HepG2 (cell line): ENCODE results near the gene RFFL. TPM values are rescaled to one million over a fixed set of nuclear protein-coding genes. Genes with fewer than 3 reads are reported as not detected.
A peak's percentile ranks its signal among the peaks of the same experiment; 100 is the strongest.

Source experiments
- AGO1 ChIP-seq: fragments of 200-400 bp; formaldehyde crosslinking; IDR thresholded peaks from 2 replicates; pipeline ENCODE4 v1.6.1; 2017; ENCODE audit warnings: mild to moderate bottlenecking, low read depth, low read length, moderate library complexity; ENCODE audit not compliant: poor library complexity, severe bottlenecking
- AGO2 ChIP-seq: fragments of 200-400 bp; formaldehyde crosslinking; optimal IDR thresholded peaks from 2 replicates; pipeline ENCODE3; 2017; ENCODE audit warnings: mild to moderate bottlenecking, low read depth, low read length, moderate library complexity
- AKAP8 ChIP-seq: sonication (generic); formaldehyde crosslinking; IDR thresholded peaks from 2 replicates; pipeline ENCODE4 v1.5.1; 2020; ENCODE audit warnings: mild to moderate bottlenecking, missing genetic modification reagents
- ATF7 ChIP-seq, 2 experiments: fragments of 450-650 bp in 1 of 2; sonication (generic) in 1 of 2; formaldehyde crosslinking in 1 of 2; IDR thresholded peaks; 2 replicates each; pipeline versions ENCODE4 v1.4.0 to v1.6.1; 2016 to 2020; ENCODE audit warnings: antibody characterized with exemption in 1 of 2, mild to moderate bottlenecking in 1 of 2, missing genetic modification reagents in 1 of 2
- CCAR2 ChIP-seq: fragments of 200-400 bp; formaldehyde crosslinking; optimal IDR thresholded peaks from 2 replicates; pipeline ENCODE3; 2018; ENCODE audit warnings: low read depth, mild to moderate bottlenecking, low read length, moderate library complexity
- FOXA3 ChIP-seq: IDR thresholded peaks from 2 replicates; pipeline ENCODE4 v1.6.1; 2016; ENCODE audit warnings: missing genetic modification reagents, missing compliant biosample characterization
- FOXO1 ChIP-seq: sonication (generic); formaldehyde crosslinking; IDR thresholded peaks from 2 replicates; pipeline ENCODE4 v1.4.0; 2020; ENCODE audit warnings: missing genetic modification reagents
- HMG20A ChIP-seq: IDR thresholded peaks from 2 replicates; pipeline ENCODE4 v1.6.1; 2016; ENCODE audit warnings: borderline replicate concordance
- HOXD1 ChIP-seq: sonication (generic); formaldehyde crosslinking; IDR thresholded peaks from 2 replicates; pipeline ENCODE4 v1.5.0; 2020; ENCODE audit warnings: missing genetic modification reagents
- IKZF1 ChIP-seq: fragments of 450-650 bp; IDR thresholded peaks from 2 replicates; pipeline ENCODE4 v1.7.1; 2016
- KLF12 ChIP-seq: sonication (generic); formaldehyde crosslinking; IDR thresholded peaks from 2 replicates; pipeline ENCODE4 v1.4.0; 2020; ENCODE audit warnings: missing genetic modification reagents, borderline replicate concordance
- MIXL1 ChIP-seq: IDR thresholded peaks from 2 replicates; pipeline ENCODE4 v1.6.1; 2016
- RBAK ChIP-seq: sonication (generic); formaldehyde crosslinking; IDR thresholded peaks from 2 replicates; pipeline ENCODE4 v1.5.1; 2020; ENCODE audit warnings: mild to moderate bottlenecking, missing genetic modification reagents
- SP5 ChIP-seq: IDR thresholded peaks from 2 replicates; pipeline ENCODE4 v1.6.1; 2016; ENCODE audit warnings: low read depth, borderline replicate concordance
- ZBTB7A ChIP-seq: sonication (generic); formaldehyde crosslinking; IDR thresholded peaks from 2 replicates; pipeline ENCODE4 v1.8.0; 2022; ENCODE audit warnings: mild to moderate bottlenecking, missing genetic modification reagents
- ZIK1 ChIP-seq: sonication (generic); formaldehyde crosslinking; IDR thresholded peaks from 2 replicates; pipeline ENCODE4 v1.5.0; 2020; ENCODE audit warnings: mild to moderate bottlenecking, low read depth, missing genetic modification reagents, borderline replicate concordance
- ZNF20 ChIP-seq: sonication (generic); formaldehyde crosslinking; IDR thresholded peaks from 2 replicates; pipeline ENCODE4 v1.4.0; 2020; ENCODE audit warnings: mild to moderate bottlenecking, moderate library complexity, missing genetic modification reagents
- ZNF30 ChIP-seq: sonication (generic); formaldehyde crosslinking; IDR thresholded peaks from 2 replicates; pipeline ENCODE4 v1.5.0; 2020; ENCODE audit warnings: mild to moderate bottlenecking, missing genetic modification reagents
- ZNF34 ChIP-seq: sonication (generic); formaldehyde crosslinking; IDR thresholded peaks from 2 replicates; pipeline ENCODE4 v1.4.0; 2020; ENCODE audit warnings: mild to moderate bottlenecking, missing genetic modification reagents, borderline replicate concordance
- ZNF678 ChIP-seq: sonication (generic); formaldehyde crosslinking; IDR thresholded peaks from 2 replicates; pipeline ENCODE4 v1.4.0; 2020; ENCODE audit warnings: mild to moderate bottlenecking, missing genetic modification reagents
- ZNF788 ChIP-seq: sonication (generic); formaldehyde crosslinking; IDR thresholded peaks from 2 replicates; pipeline ENCODE4 v1.5.0; 2020; ENCODE audit warnings: mild to moderate bottlenecking, missing genetic modification reagents, borderline replicate concordance
- ZNF816 ChIP-seq: sonication (generic); formaldehyde crosslinking; IDR thresholded peaks from 2 replicates; pipeline ENCODE4 v1.8.0; 2022; ENCODE audit warnings: missing genetic modification reagents, mild to moderate bottlenecking, borderline replicate concordance
- polyA plus RNA-seq, 8 experiments: library from polyadenylated mRNA; depleted of rRNA in 3 of 8; stranded (reverse) in 7 of 8; unstranded in 1 of 8; fragments of >200 nt; fragmentation: Illumina TruSeq in 4 of 8; extraction: Trizol in 4 of 8; gene quantifications; 2 replicates each; pipeline versions ENCODE4 v1.2.1 to v1.2.3, GENCODE V29; 2011 to 2016; ENCODE audit warnings: low read depth in 4 of 8, missing spikeins in 1 of 8, mixed read lengths in 1 of 8; ENCODE audit not compliant: insufficient read depth in 1 of 8
- total RNA-seq, 5 experiments: library from RNA; depleted of rRNA; stranded (reverse); fragments of >200 nt; fragmentation: Illumina TruSeq; extraction: Trizol; gene quantifications; 2 replicates each; pipeline ENCODE4 v1.2.3, GENCODE V29; 2016; ENCODE audit warnings: low read depth in 1 of 5
- TF ChIP-seq, protein P1 (sequence below): sonication (generic); formaldehyde crosslinking; IDR thresholded peaks from 2 replicates; pipeline ENCODE4 v1.4.0; 2020; ENCODE audit warnings: mild to moderate bottlenecking, missing genetic modification reagents
- TF ChIP-seq, protein P2 (sequence below): sonication (generic); formaldehyde crosslinking; IDR thresholded peaks from 2 replicates; pipeline ENCODE4 v1.5.0; 2020; ENCODE audit warnings: mild to moderate bottlenecking, missing genetic modification reagents, borderline replicate concordance
- TF ChIP-seq, protein P3 (sequence below): IDR thresholded peaks from 2 replicates; pipeline ENCODE4 v1.6.1; 2016; ENCODE audit warnings: missing compliant biosample characterization, missing genetic modification reagents, borderline replicate concordance
- TF ChIP-seq, protein P4 (sequence below): sonication (generic); formaldehyde crosslinking; IDR thresholded peaks from 2 replicates; pipeline ENCODE4 v1.4.0; 2020; ENCODE audit warnings: mild to moderate bottlenecking, missing genetic modification reagents

The RFFL gene
- total and polyA plus RNA-seq, 2 of the 13 experiments (the other 11 are each of a cell fraction or from before 2014, with no cell fraction given): 24.3 to 48.6 TPM

DNA sequence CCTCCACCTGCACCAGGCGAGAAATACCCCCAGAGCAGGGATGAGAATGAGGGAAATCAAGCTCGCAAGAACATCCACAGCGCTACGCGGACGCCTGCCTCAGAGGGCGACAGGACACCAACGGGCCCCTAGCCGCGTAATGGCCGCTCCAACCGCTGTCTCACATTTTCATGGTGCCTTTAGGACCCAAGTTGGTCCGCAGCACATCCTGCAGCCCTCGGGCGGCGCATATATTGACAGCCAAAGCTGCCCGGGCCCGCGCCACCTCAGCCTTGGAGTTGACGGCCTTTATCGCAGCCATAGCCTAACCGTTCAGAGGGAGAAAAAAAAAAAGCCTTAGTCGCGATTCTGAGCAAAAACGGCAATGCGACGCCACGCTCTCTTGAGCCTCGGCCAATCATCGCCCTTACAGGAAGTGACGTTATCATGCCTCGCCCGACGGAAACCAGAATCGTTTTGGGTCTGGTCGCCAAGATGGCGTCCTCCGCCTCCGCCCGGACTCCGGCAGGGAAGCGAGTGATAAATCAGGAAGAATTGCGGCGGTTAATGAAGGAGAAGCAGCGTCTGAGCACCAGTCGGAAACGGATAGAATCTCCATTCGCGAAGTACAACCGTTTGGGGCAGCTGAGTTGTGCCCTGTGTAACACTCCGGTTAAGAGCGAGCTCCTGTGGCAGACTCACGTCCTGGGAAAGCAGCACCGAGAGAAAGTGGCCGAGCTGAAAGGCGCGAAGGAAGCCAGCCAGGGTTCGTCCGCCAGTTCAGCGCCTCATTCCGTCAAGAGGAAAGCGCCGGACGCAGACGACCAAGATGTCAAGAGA lies 102.2 kb downstream of the RFFL start, which contains the start of the genes CCT6B and ZNF830 (continued):
- TF ChIP-seq ZNF816 (CRISPR knock-in tag): no peak
- TF ChIP-seq HOXD1 (CRISPR knock-in tag): peak; percentile 61; the same call in 1 of the 2 replicates
- TF ChIP-seq MIXL1 (CRISPR knock-in tag): peak; percentile 67
- no peak for TF ChIP-seq CCAR2
- peak; percentile 41; the same call in 1 of the 2 replicates for TF ChIP-seq ZBTB7A (CRISPR knock-in tag)
- TF ChIP-seq ZIK1 (CRISPR knock-in tag): no peak
- TF ChIP-seq ZNF20 (CRISPR knock-in tag): 0 out of 2 replicates have a peak, but pooled peaks have one; percentile 44
- TF ChIP-seq ZNF34 (CRISPR knock-in tag): peak; percentile 71; the same call in 1 of the 2 replicates
- TF ChIP-seq, protein P1, sequence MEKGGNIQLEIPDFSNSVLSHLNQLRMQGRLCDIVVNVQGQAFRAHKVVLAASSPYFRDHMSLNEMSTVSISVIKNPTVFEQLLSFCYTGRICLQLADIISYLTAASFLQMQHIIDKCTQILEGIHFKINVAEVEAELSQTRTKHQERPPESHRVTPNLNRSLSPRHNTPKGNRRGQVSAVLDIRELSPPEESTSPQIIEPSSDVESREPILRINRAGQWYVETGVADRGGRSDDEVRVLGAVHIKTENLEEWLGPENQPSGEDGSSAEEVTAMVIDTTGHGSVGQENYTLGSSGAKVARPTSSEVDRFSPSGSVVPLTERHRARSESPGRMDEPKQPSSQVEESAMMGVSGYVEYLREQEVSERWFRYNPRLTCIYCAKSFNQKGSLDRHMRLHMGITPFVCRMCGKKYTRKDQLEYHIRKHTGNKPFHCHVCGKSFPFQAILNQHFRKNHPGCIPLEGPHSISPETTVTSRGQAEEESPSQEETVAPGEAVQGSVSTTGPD (CRISPR knock-in tag): no peak
- TF ChIP-seq AGO1: no peak
- TF ChIP-seq, protein P2, sequence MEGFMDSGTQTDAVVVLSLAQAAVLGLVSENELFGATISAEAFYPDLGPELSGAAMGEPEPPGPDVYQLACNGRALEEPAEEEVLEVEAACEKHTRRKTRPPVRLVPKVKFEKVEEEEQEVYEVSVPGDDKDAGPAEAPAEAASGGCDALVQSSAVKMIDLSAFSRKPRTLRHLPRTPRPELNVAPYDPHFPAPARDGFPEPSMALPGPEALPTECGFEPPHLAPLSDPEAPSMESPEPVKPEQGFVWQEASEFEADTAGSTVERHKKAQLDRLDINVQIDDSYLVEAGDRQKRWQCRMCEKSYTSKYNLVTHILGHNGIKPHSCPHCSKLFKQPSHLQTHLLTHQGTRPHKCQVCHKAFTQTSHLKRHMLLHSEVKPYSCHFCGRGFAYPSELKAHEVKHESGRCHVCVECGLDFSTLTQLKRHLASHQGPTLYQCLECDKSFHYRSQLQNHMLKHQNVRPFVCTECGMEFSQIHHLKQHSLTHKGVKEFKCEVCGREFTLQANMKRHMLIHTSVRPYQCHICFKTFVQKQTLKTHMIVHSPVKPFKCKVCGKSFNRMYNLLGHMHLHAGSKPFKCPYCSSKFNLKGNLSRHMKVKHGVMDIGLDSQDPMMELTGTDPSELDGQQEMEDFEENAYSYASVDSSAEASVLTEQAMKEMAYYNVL (CRISPR knock-in tag): no peak
- TF ChIP-seq SP5 (CRISPR knock-in tag): no peak
- 0 out of 2 replicates have a peak, but pooled peaks have one; percentile 27 for TF ChIP-seq ZNF678 (CRISPR knock-in tag)
- peak; percentile 78; the same call in 1 of the 2 replicates for TF ChIP-seq ZNF788
- TF ChIP-seq, protein P3, sequence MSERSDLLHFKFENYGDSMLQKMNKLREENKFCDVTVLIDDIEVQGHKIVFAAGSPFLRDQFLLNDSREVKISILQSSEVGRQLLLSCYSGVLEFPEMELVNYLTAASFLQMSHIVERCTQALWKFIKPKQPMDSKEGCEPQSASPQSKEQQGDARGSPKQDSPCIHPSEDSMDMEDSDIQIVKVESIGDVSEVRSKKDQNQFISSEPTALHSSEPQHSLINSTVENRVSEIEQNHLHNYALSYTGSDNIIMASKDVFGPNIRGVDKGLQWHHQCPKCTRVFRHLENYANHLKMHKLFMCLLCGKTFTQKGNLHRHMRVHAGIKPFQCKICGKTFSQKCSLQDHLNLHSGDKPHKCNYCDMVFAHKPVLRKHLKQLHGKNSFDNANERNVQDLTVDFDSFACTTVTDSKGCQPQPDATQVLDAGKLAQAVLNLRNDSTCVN: no peak
- TF ChIP-seq ATF7 (IDR thresholded peaks at IDR 0.05): no peak
- no peak for TF ChIP-seq ATF7 (CRISPR knock-in tag; IDR thresholded peaks at IDR 0.05)
- no peak for TF ChIP-seq AKAP8 (CRISPR knock-in tag)
- TF ChIP-seq IKZF1: no peak
- no peak for TF ChIP-seq RBAK (CRISPR knock-in tag)
- TF ChIP-seq ZNF30 (CRISPR knock-in tag): peak; percentile 38; the same call in 1 of the 2 replicates
- TF ChIP-seq, protein P4, sequence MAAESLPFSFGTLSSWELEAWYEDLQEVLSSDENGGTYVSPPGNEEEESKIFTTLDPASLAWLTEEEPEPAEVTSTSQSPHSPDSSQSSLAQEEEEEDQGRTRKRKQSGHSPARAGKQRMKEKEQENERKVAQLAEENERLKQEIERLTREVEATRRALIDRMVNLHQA: no peak
- peak; percentile 84 for TF ChIP-seq AGO2
- peak; percentile 61 for TF ChIP-seq FOXO1
- TF ChIP-seq FOXA3 (CRISPR knock-in tag): 0 out of 2 replicates have a peak, but pooled peaks have one; percentile 33
- no peak; the same call in 1 of the 2 replicates for TF ChIP-seq KLF12 (CRISPR knock-in tag)
- TF ChIP-seq HMG20A: no peak
